Dermis blood vessel endothelial cell (primary cell): ENCODE data around the gene PIEZO2. TPM values are rescaled to one million over a fixed set of nuclear protein-coding genes. Genes with fewer than 3 reads are reported as not detected.

ENCODE experiments used
- DNase-seq: peaks from one replicate; pipeline ENCODE4 v3.0.0; 2010
- total RNA-seq: library from RNA; depleted of rRNA; stranded (reverse); fragments of >200 nt; gene quantifications from 2 replicates; pipeline ENCODE4 v1.2.3, GENCODE V29; 2014

The PIEZO2 gene
- total RNA-seq, 1 donor from 2014 or later, result 141 TPM

- no peak for DNase-seq
These were observed 309.9 kb downstream of the PIEZO2 start for GRCh38 chr18:10839421-10839820.

GRCh38 chr18:10838553-10838952 lies 310.8 kb downstream of the PIEZO2 start:
- no peak for DNase-seq

GRCh38 chr18:10834128-10834815 lies 315.1 kb downstream of the PIEZO2 start:
- no peak for DNase-seq

GRCh38 chr18:10833656-10834055 lies 315.7 kb downstream of the PIEZO2 start:
- no peak for DNase-seq

GRCh38 chr18:10826400-10826799 lies 323.0 kb downstream of the PIEZO2 start:
- no peak for DNase-seq

GRCh38 chr18:10822456-10822855 lies 326.9 kb downstream of the PIEZO2 start:
- peak; percentile 15 for DNase-seq

GRCh38 chr18:10820681-10821080 lies 328.7 kb downstream of the PIEZO2 start:
- no peak for DNase-seq

- no peak for DNase-seq
These were observed 335.0 kb downstream of the PIEZO2 start for GRCh38 chr18:10814336-10814735.

- no peak for DNase-seq
These were observed 343.7 kb downstream of the PIEZO2 start for GRCh38 chr18:10805587-10806118.

GRCh38 chr18:10804126-10804525 lies 345.2 kb downstream of the PIEZO2 start:
- no peak for DNase-seq

GRCh38 chr18:10798727-10799550 lies 350.4 kb downstream of the PIEZO2 start:
- no peak for DNase-seq

- DNase-seq, result no peak
These were observed 351.5 kb downstream of the PIEZO2 start for GRCh38 chr18:10797896-10798295.

- DNase-seq, result no peak
These were observed 354.6 kb downstream of the PIEZO2 start for GRCh38 chr18:10794771-10795170.

- DNase-seq, result no peak
These were observed 355.5 kb downstream of the PIEZO2 start for GRCh38 chr18:10793730-10794370.

GRCh38 chr18:10792181-10792580 lies 357.2 kb downstream of the PIEZO2 start:
- no peak for DNase-seq

- DNase-seq, result no peak
These were observed 358.1 kb downstream of the PIEZO2 start for GRCh38 chr18:10791169-10791831.

- DNase-seq, result no peak
These were observed 360.2 kb downstream of the PIEZO2 start for GRCh38 chr18:10789180-10789579.

- peak; percentile 92 for DNase-seq
These were observed 362.0 kb downstream of the PIEZO2 start for GRCh38 chr18:10787293-10787901.

- no peak for DNase-seq
These were observed 363.6 kb downstream of the PIEZO2 start for GRCh38 chr18:10785798-10786197.

- no peak for DNase-seq
These were observed 364.7 kb downstream of the PIEZO2 start for GRCh38 chr18:10784596-10785202.

- peak; percentile 25 for DNase-seq
These were observed 365.4 kb downstream of the PIEZO2 start for GRCh38 chr18:10783941-10784340.

GRCh38 chr18:10776493-10776892 lies 372.9 kb downstream of the PIEZO2 start:
- no peak for DNase-seq
